Bronchial epithelial cell (primary cell): Measurements from ENCODE around the gene ARL11. TPM values are rescaled to one million over a fixed set of nuclear protein-coding genes. Genes with fewer than 3 reads are reported as not detected.
"Not testable (repeated sequence)": the region's sequence is repeated elsewhere in the genome, so short reads cannot be mapped to it uniquely, and the experiment has no call there.

ENCODE experiments used
- DNase-seq: peaks from one replicate; pipeline ENCODE4 v3.0.0-alpha.2; 2010; ENCODE audit warnings: low read depth
- FAIRE-seq: peaks from 2 replicates; lab custom pipeline; 2011; peaks lifted over from hg19 to GRCh38; lab: Jason Lieb, UNC
- H3K27me3 ChIP-seq: 2 replicates; pipeline ENCODE4 v1.5.1; 2011; ENCODE audit warnings: low read length; ENCODE audit not compliant: control insufficient read depth, insufficient read depth
- H3K36me3 ChIP-seq: 2 replicates; pipeline ENCODE4 v1.5.1; 2011; ENCODE audit warnings: low read length; ENCODE audit not compliant: control insufficient read depth, insufficient read depth
- H3K4me3 ChIP-seq: 2 replicates; pipeline ENCODE4 v1.5.1; 2011; ENCODE audit warnings: mild to moderate bottlenecking, low read depth, low read length, control low read depth
- total RNA-seq: library from RNA; depleted of rRNA; stranded (reverse); fragments of >200 nt; gene quantifications from 2 replicates; pipeline ENCODE4 v1.2.1, GENCODE V29; 2014
- TF ChIP-seq, protein P1 (sequence below): IDR thresholded peaks from 2 replicates; pipeline ENCODE4 v1.5.1; 2011; ENCODE audit warnings: mild to moderate bottlenecking, moderate library complexity, low read length, control low read depth, inconsistent platforms; ENCODE audit not compliant: insufficient read depth, severe bottlenecking

ARL11 gene
- total RNA-seq, 1 donor from 2014 or later = not detected

GRCh38 chr13:49602005-49602404, 26.3 kb upstream of the ARL11 start:
- Histone ChIP-seq H3K36me3 (no peaks in the 10 kb centered on the region), H3K27me3 (no peaks in the 10 kb centered on the region), H3K4me3 (no peak overlapping the region)
- no peak for FAIRE-seq
- no peak for DNase-seq
- TF ChIP-seq, protein P1, sequence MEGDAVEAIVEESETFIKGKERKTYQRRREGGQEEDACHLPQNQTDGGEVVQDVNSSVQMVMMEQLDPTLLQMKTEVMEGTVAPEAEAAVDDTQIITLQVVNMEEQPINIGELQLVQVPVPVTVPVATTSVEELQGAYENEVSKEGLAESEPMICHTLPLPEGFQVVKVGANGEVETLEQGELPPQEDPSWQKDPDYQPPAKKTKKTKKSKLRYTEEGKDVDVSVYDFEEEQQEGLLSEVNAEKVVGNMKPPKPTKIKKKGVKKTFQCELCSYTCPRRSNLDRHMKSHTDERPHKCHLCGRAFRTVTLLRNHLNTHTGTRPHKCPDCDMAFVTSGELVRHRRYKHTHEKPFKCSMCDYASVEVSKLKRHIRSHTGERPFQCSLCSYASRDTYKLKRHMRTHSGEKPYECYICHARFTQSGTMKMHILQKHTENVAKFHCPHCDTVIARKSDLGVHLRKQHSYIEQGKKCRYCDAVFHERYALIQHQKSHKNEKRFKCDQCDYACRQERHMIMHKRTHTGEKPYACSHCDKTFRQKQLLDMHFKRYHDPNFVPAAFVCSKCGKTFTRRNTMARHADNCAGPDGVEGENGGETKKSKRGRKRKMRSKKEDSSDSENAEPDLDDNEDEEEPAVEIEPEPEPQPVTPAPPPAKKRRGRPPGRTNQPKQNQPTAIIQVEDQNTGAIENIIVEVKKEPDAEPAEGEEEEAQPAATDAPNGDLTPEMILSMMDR = no peak

GRCh38 chr13:49602615-49603014, 25.7 kb upstream of the ARL11 start:
- peak; percentile 27 for DNase-seq
- H3K27me3 ChIP-seq, H3K4me3 ChIP-seq, H3K36me3 ChIP-seq, FAIRE-seq: not testable (repeated sequence)

DNA sequence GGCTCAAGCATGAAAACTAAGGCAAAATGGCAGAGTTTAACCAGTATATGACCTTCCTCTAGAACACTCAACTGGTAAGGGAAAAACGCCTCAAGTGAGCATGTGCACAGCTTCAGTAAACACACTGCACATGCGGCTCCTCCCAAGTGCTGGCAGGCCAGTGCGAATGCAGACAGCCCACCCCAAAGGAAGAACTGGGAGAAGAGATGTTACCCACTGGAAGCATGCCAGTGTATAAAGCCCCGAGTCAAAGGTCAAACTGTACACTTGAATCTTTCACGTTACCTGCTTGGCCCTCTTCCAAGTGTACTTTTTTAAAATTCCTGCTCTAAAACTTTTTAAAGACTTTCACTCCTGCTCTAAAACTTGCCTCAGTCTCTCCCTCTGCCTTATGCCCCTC, 23.7 kb upstream of the ARL11 start:
- no peak overlapping the region for H3K4me3 ChIP-seq
- TF ChIP-seq, protein P1 = no peak
- H3K36me3 ChIP-seq = no peaks in the 10 kb centered on the region
- no peak for FAIRE-seq
- DNase-seq = no peak
- no peaks in the 10 kb centered on the region for H3K27me3 ChIP-seq

DNA sequence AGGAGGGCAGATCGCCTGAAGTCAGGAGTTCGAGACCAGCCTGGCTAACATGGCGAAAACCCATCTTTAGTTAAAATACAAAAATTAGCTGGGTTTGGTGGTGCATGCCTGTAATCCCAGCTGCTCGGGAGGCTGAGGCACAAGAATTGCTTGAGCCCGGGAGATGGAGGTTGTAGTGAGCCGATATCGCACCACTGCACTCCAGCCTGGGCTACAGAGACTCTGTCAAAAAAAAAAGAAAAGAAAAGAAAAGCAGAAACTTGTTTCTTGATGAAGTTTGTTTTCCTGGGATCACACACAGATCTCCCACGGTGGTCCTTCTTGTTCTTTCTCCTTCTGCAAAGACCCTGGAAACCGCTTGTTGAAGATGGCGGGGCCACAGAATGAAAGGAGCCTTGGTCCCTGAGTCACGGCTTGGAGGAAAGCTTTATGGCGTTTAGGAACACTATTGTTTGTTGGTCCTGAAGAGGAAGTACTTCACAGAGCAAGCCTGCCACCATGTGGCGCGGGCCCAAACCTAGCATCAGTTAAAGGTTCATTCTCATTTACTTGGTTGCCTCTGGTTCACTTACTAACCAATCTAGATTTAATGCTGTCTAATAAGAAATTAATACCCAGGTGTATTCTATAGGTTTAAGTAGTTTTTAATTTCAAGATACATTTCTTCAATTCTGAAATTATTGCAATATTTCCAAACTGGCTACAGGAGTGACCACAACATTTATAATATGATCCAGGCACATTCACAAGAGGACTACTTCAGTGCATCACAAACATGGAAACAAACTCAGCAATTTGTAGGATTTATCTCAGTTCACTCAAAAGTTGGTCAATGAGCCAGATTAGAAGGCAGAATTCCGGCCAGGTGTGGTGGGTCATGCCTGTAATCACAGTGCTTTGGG, 21.3 kb upstream of the ARL11 start:
- peak overlapping the region; percentile 2 for H3K4me3 ChIP-seq
- H3K27me3 ChIP-seq = no peaks in the 10 kb centered on the region
- no peak for FAIRE-seq
- H3K36me3 ChIP-seq = no peaks in the 10 kb centered on the region
- DNase-seq = peak; percentile 75
- TF ChIP-seq, protein P1 = peak; percentile 83

- Histone ChIP-seq H3K36me3 (no peaks in the 10 kb centered on the region), H3K27me3 (no peaks in the 10 kb centered on the region), H3K4me3 (no peak overlapping the region)
- TF ChIP-seq, protein P1 = no peak
- DNase-seq (no peak), FAIRE-seq (no peak)
These were observed 20.5 kb upstream of the ARL11 start for GRCh38 chr13:49607761-49608160.

GRCh38 chr13:49608651-49609331, 19.5 kb upstream of the ARL11 start:
- Histone ChIP-seq H3K27me3 (no peaks in the 10 kb centered on the region), H3K36me3 (no peaks in the 10 kb centered on the region), H3K4me3 (no peak overlapping the region)
- TF ChIP-seq, protein P1 = no peak
- FAIRE-seq = no peak
- no peak for DNase-seq
